ENCODE results near the gene GHR. TPM values are rescaled to one million over a fixed set of nuclear protein-coding genes. Genes with fewer than 3 reads are reported as not detected.

GHR gene
- total RNA-seq, 1 donor from 2014 or later: 0.75 TPM

- DNase-seq (ENCODE audit: low read depth): no peak
Observed at GRCh38 chr5:42461507-42461906, 38.3 kb downstream of the GHR start.

- no peak for DNase-seq (ENCODE audit: low read depth)
Observed at GRCh38 chr5:42462083-42462482, 38.8 kb downstream of the GHR start.

- no peak for DNase-seq (ENCODE audit: low read depth)
Observed at GRCh38 chr5:42467572-42467971, 44.3 kb downstream of the GHR start.

- DNase-seq (ENCODE audit: low read depth): no peak
Observed at GRCh38 chr5:42467981-42468524, 44.8 kb downstream of the GHR start.

- no peak for DNase-seq (ENCODE audit: low read depth)
Observed at GRCh38 chr5:42483472-42484154, 60.4 kb downstream of the GHR start.

- DNase-seq (ENCODE audit: low read depth): no peak
Observed at GRCh38 chr5:42487077-42487476, 63.8 kb downstream of the GHR start.

- DNase-seq (ENCODE audit: low read depth): no peak
Observed at GRCh38 chr5:42487821-42488220, 64.6 kb downstream of the GHR start.

- no peak for DNase-seq (ENCODE audit: low read depth)
Observed at GRCh38 chr5:42490831-42491230, 67.6 kb downstream of the GHR start.

GRCh38 chr5:42491699-42492098, 68.5 kb downstream of the GHR start:
- no peak for DNase-seq (ENCODE audit: low read depth)

GRCh38 chr5:42492974-42493373, 69.7 kb downstream of the GHR start:
- no peak for DNase-seq (ENCODE audit: low read depth)

GRCh38 chr5:42494414-42494813, 71.2 kb downstream of the GHR start:
- DNase-seq (ENCODE audit: low read depth): no peak

- DNase-seq (ENCODE audit: low read depth): peak; percentile 11
Observed at GRCh38 chr5:42495914-42496313, 72.7 kb downstream of the GHR start.

- no peak for DNase-seq (ENCODE audit: low read depth)
Observed at GRCh38 chr5:42496397-42497156, 73.3 kb downstream of the GHR start.

GRCh38 chr5:42498000-42498399, 74.8 kb downstream of the GHR start:
- DNase-seq (ENCODE audit: low read depth): no peak

- DNase-seq (ENCODE audit: low read depth): no peak
Observed at GRCh38 chr5:42499016-42499415, 75.8 kb downstream of the GHR start.

GRCh38 chr5:42500003-42500599, 76.9 kb downstream of the GHR start:
- no peak for DNase-seq (ENCODE audit: low read depth)

GRCh38 chr5:42502613-42503470, 79.6 kb downstream of the GHR start:
- no peak for DNase-seq (ENCODE audit: low read depth)

- no peak for DNase-seq (ENCODE audit: low read depth)
Observed at GRCh38 chr5:42506662-42507061, 83.4 kb downstream of the GHR start.

- DNase-seq (ENCODE audit: low read depth): no peak
Observed at GRCh38 chr5:42507451-42508097, 84.3 kb downstream of the GHR start.

- DNase-seq (ENCODE audit: low read depth): no peak
Observed at GRCh38 chr5:42513246-42513645, 90.0 kb downstream of the GHR start.

- DNase-seq (ENCODE audit: low read depth): peak; percentile 17
Observed at GRCh38 chr5:42514754-42515153, 91.5 kb downstream of the GHR start.

Measured in myocyte (in vitro differentiated cells).